Measurements from ENCODE around the gene NOL4L. TPM values are rescaled to one million over a fixed set of nuclear protein-coding genes. Genes with fewer than 3 reads are reported as not detected.
A peak's percentile ranks its signal among the peaks of the same experiment; 100 is the strongest.

Gene NOL4L
- total RNA-seq, 1 experiment from 2014 or later = 31.7 TPM

GRCh38 chr20:32429745-32430360 lies 155.3 kb downstream of the NOL4L start:
- Mint-ChIP-seq H3K27me3 (ENCODE audit: low read depth) (no peaks in the 10 kb centered on the region), H3K9me3 (no peaks in the 10 kb centered on the region), H3K4me3 (no peak overlapping the region), H3K4me1 (no peaks in the 10 kb centered on the region), H3K36me3 (ENCODE audit: insufficient read depth in 1 of 3, low read depth in 3 of 3) (peaks cover 8 to 38% (median 31%) of the 10 kb centered on the region in 3 experiments; a peak in 5 of 7 replicates), H3K27ac (peak overlapping the region in 1 of 3 experiments; percentile 17; a peak in 1 of 7 replicates)
- Histone ChIP-seq H3T11ph (ENCODE audit: low read length) (no peak overlapping the region), H3K79me1 (ENCODE audit: insufficient read depth, low read depth, low read length, poor library complexity, severe bottlenecking) (no peaks in the 10 kb centered on the region), H3K27me3 (ENCODE audit: insufficient read depth, low read length) (no peaks in the 10 kb centered on the region), H2AK5ac (ENCODE audit: insufficient read length, low read length) (no peak overlapping the region), H2BK5ac (ENCODE audit: insufficient read length, low read length) (no peak overlapping the region), H3K27ac (ENCODE audit: insufficient read length, low read depth, low read length) (no peak overlapping the region), H3K23ac (ENCODE audit: insufficient read length, low read depth, low read length) (no peak overlapping the region), H3K14ac (ENCODE audit: insufficient read depth, low read length) (no peak overlapping the region), H3K23me2 (ENCODE audit: insufficient read length, low read depth, low read length, poor library complexity, severe bottlenecking) (no peaks in the 10 kb centered on the region), H3K18ac (ENCODE audit: insufficient read length, low read depth, low read length) (no peak overlapping the region), H2BK120ac (ENCODE audit: low read depth, low read length, poor library complexity, severe bottlenecking) (no peak overlapping the region), H2BK12ac (ENCODE audit: insufficient read length, low read depth, low read length) (no peak overlapping the region), H4K8ac (replicated peaks; ENCODE audit: insufficient read length, low read depth, low read length) (no peak overlapping the region), H3K4ac (ENCODE audit: low read depth, low read length) (no peak overlapping the region), H4K5ac (ENCODE audit: insufficient read length, low read depth, low read length) (no peak overlapping the region), H4K20me1 (ENCODE audit: control insufficient read depth, insufficient read depth, insufficient read length) (no peaks in the 10 kb centered on the region), H4K91ac (ENCODE audit: insufficient read length, low read depth, low read length) (no peak overlapping the region), H3K4me1 (ENCODE audit: insufficient read depth, low read length) (no peaks in the 10 kb centered on the region), H2BK15ac (ENCODE audit: low read depth, low read length) (no peak overlapping the region), H3K79me2 (ENCODE audit: insufficient read depth, low read length) (no peaks in the 10 kb centered on the region), H3K9me3 (ENCODE audit: control insufficient read depth, low read depth, low read length) (no peaks in the 10 kb centered on the region), H2BK20ac (ENCODE audit: low read depth, low read length, poor library complexity, severe bottlenecking) (no peak overlapping the region), H2AFZ (ENCODE audit: low read length) (no peak overlapping the region), H3K4me2 (ENCODE audit: insufficient read depth, insufficient read length, low read length) (no peak overlapping the region), H3K9ac (ENCODE audit: extremely low read depth, insufficient read length, low read length) (no peak overlapping the region), H3K56ac (ENCODE audit: insufficient read length, low read depth, low read length) (no peak overlapping the region)
- no peak for TF ChIP-seq CTCF (conservative IDR thresholded peaks at IDR 0.05)
- WGBS (ENCODE audit: extremely low coverage, insufficient read length, low lambda C conversion rate) = no CpG with 5 or more reads among the region's 16 CpGs
- no peak for DNase-seq
